ENCODE results near the gene TNNI2. TPM values are rescaled to one million over a fixed set of nuclear protein-coding genes. Genes with fewer than 3 reads are reported as not detected.
"Not testable (repeated sequence)": the region's sequence is repeated elsewhere in the genome, so short reads cannot be mapped to it uniquely, and the experiment has no call there.

TNNI2 gene
- total RNA-seq, 2 donors from 2014 or later: not detected

DNA sequence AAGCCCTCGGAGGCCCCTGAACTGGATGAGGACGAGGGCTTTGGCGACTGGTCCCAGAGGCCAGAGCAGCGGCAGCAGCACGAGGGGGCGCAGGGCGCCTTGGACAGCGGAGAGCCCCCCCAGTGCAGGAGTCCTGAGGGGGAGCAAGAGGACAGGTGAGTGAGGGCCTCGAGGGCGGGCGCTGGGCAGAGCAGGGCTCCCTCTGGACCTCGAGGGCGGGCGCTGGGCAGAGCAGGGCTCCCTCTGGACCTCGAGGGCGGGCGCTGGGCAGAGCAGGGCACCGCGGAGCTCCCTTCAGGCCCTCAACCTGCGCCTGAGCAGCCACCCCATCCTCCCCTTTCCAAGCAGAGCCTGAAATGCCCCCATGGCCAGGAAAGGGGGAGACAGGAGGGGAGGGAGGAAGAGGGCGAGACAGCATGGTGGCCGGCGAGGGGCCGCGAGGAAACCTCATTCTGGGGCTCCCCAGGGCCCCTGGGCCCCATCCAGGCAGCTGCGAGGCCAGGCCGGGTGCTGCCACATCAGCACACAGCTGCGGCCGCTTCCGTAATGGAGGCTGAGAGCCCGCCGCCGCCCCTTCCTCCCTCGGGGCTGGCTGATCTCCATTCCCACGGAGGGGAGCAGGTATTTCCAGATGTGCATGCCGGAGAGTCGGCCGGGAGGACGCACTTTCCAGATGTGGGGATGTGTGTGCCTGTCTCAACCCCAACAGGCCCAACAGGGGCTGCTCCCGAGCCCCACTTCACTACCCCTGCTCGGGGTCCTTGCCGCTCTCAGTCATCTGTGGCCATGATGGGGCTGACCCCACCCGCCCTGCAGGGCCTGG lies 42.9 kb downstream of the TNNI2 start:
- DNase-seq (ENCODE audit: low spot score in 2 of 2): peak; percentile 12 to 56
- Mint-ChIP-seq H3K27ac (peak overlapping the region in 1 of 2 donors; percentile 34), H3K9me3 (no peaks in the 10 kb centered on the region), H3K36me3 (no peaks in the 10 kb centered on the region)
- peak; percentile 21 to 30 for ATAC-seq

GRCh38 chr11:1882265-1883238 lies 43.8 kb downstream of the TNNI2 start:
- peak; percentile 87 to 94 for ATAC-seq
- Mint-ChIP-seq H3K27ac (no peak overlapping the region), H3K9me3 (no peaks in the 10 kb centered on the region), H3K36me3 (no peaks in the 10 kb centered on the region)
- DNase-seq (ENCODE audit: low spot score in 2 of 2): peak; percentile 80 to 91

GRCh38 chr11:1883346-1884302 lies 44.8 kb downstream of the TNNI2 start:
- no peak overlapping the region for H3K27ac Mint-ChIP-seq
- H3K36me3 Mint-ChIP-seq: peaks cover 0 to 5% of the 10 kb centered on the region in 2 donors
- ATAC-seq (no peak), DNase-seq (ENCODE audit: low spot score in 2 of 2) (peak in 1 of 2 donors; percentile 53)
- H3K9me3 Mint-ChIP-seq: no peaks in the 10 kb centered on the region

DNA sequence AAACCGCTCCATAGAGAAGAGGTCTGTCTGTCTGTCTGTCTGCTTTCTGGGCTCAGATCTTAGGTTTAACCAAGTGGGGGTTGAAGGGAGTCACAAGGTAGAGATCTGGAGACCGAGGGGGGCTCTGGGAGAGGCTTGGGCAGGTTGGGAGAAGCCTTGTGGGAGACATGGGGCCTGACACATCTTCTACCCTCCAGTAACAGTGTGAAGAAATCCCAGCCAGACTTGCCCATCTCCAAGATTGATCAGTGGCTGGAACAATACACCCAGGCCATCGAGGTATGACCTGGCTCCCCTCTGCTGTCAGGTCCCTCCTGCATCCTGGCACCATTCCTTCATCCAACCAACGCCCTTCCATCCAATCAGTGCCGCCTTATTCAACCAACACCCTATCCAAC lies 45.5 kb downstream of the TNNI2 start:
- Mint-ChIP-seq H3K36me3 (peaks cover 0 to 9% of the 10 kb centered on the region in 2 donors), H3K27ac (no peak overlapping the region), H3K9me3 (no peaks in the 10 kb centered on the region)
- DNase-seq (ENCODE audit: low spot score in 2 of 2): no peak
- no peak for ATAC-seq

DNA sequence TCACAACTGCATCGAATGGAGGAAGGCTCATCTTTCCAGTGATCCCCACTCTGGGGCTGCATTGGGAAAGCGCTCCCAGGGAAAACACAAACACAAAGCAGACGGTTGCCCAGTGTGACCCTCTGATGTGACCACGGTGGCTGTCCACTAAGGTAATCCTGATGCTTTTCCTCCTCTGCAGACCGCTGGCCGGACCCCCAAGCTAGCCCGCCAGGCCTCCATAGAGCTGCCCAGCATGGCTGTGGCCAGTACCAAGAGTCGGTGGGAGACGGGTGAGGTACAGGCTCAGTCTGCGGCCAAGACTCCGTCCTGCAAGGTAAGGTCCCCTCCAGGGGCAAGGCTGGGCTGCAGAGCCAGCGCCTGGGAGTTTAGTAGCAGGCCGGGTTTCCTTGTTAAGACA lies 47.8 kb downstream of the TNNI2 start:
- ATAC-seq; H3K27ac Mint-ChIP-seq; H3K9me3 Mint-ChIP-seq; DNase-seq (ENCODE audit: low spot score in 2 of 2); H3K36me3 Mint-ChIP-seq: not testable (repeated sequence)

GRCh38 chr11:1887451-1888346 lies 48.9 kb downstream of the TNNI2 start:
- ATAC-seq: no peak

GRCh38 chr11:1888347-1888753 lies 49.6 kb downstream of the TNNI2 start:
- DNase-seq (ENCODE audit: low spot score in 2 of 2) (peak in 1 of 2 donors; percentile 54), ATAC-seq (no peak)
- peaks cover 0 to 9% of the 10 kb centered on the region in 2 donors for H3K36me3 Mint-ChIP-seq
- H3K9me3 Mint-ChIP-seq: peaks cover 4 to 7% of the 10 kb centered on the region in 2 donors
- H3K27ac Mint-ChIP-seq: peak overlapping the region; percentile 63 to 81

More at GRCh38 chr11:1887451-1888346, 48.9 kb downstream of the TNNI2 start:
- Mint-ChIP-seq H3K27ac (peak overlapping the region; percentile 4 to 81), H3K36me3 (peaks cover 0 to 9% of the 10 kb centered on the region in 2 donors), H3K9me3 (peaks cover 0 to 5% of the 10 kb centered on the region in 2 donors)
- DNase-seq (ENCODE audit: low spot score in 2 of 2): no peak

- Mint-ChIP-seq H3K36me3 (peaks cover 0 to 9% of the 10 kb centered on the region in 2 donors), H3K9me3 (peaks cover 7 to 8% of the 10 kb centered on the region in 2 donors), H3K27ac (peak overlapping the region; percentile 63 to 81)
- no peak for DNase-seq (ENCODE audit: low spot score in 2 of 2)
- peak in 1 of 2 donors; percentile 3 for ATAC-seq
Observed at GRCh38 chr11:1888811-1889210, 50.0 kb downstream of the TNNI2 start.

DNA sequence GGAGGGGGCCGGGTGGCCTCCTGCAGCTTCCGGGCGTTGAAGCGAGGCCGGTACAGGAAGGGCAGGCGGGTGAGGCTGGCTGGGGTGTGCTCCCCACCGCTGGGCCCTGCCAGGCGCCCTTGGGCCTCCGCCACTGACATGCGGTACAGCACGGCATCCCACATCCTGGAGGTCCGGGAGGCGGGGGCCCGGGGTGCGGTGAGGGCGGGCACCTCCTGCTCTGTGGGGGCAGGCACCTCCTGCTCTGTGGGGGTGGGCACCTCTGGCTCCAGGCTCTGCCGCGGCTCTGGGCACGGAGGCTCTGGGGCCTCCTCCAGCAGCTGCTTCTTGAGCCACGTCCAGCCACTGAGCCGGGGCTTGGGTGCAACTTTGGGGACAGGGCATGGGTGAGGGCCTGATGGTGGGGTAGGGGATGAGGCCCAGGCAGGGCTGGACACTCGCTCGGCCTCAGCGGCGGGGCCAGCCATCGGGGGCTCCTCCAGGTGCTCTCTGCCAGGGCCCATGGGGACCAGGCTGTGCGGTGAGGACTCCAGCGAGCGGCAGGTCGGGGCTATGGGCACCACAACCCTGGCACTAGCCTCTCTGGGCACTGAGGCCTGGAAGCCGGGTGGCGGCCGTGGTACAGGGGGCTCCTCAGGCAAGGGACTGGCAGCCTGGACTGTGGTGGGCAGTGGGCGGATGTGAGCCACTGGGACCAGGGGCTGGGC lies 50.6 kb downstream of the TNNI2 start:
- Mint-ChIP-seq H3K27ac (peak overlapping the region; percentile 63 to 81), H3K36me3 (peaks cover 0 to 9% of the 10 kb centered on the region in 2 donors), H3K9me3 (peaks cover 7 to 8% of the 10 kb centered on the region in 2 donors)
- peak; percentile 78 to 84 for ATAC-seq
- DNase-seq (ENCODE audit: low spot score in 2 of 2): peak; percentile 68 to 78

GRCh38 chr11:1889941-1890855 lies 51.4 kb downstream of the TNNI2 start:
- Mint-ChIP-seq H3K9me3 (peaks cover 7 to 8% of the 10 kb centered on the region in 2 donors), H3K36me3 (peaks cover 0 to 9% of the 10 kb centered on the region in 2 donors), H3K27ac (peak overlapping the region; percentile 51 to 81)
- DNase-seq (ENCODE audit: low spot score in 2 of 2) (peak in 1 of 2 donors; percentile 57), ATAC-seq (peak; percentile 17 to 24)
